SU-DHL-6 (cell line): Measurements from ENCODE around the gene SLC4A1.

Experiments used
- EZH2phosphoT487 ChIP-seq: fragments of 200-600 bp; sonication (generic), shearing (Covaris generic); conservative IDR thresholded peaks from 2 replicates; pipeline ENCODE4 v1.6.1; 2018; ENCODE audit warnings: mild to moderate bottlenecking, antibody characterized with exemption, low read length, moderate library complexity, mixed read lengths
- TF ChIP-seq, protein P1 (sequence below): fragments of 200-600 bp; sonication (generic); IDR thresholded peaks from one replicate; pipeline ENCODE4 v1.5.1; 2017; ENCODE audit warnings: antibody characterized with exemption, mild to moderate bottlenecking, low read length, moderate library complexity; ENCODE audit not compliant: insufficient read depth, poor library complexity, severe bottlenecking

DNA sequence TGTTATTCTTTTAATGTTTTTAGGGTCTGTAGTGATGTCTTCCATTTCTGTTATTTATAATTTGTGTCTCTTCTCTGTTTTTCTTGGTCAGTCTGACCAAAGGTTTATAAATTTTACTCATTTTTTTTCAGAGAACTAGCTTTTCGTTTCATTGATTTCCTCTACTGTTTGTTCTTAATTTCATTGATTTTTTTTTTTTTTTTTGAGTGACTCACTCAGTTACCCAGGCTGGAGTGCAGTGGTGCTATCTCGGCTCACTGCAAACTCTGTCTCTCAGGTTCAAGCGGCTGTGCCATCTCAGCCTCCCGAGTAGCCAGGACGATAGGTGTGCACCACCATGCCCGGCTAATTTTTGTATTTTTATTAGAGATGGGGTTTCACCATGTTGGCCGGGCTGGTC, 35.9 kb downstream of the SLC4A1 start:
- no peak for TF ChIP-seq EZH2phosphoT487
- TF ChIP-seq, protein P1, sequence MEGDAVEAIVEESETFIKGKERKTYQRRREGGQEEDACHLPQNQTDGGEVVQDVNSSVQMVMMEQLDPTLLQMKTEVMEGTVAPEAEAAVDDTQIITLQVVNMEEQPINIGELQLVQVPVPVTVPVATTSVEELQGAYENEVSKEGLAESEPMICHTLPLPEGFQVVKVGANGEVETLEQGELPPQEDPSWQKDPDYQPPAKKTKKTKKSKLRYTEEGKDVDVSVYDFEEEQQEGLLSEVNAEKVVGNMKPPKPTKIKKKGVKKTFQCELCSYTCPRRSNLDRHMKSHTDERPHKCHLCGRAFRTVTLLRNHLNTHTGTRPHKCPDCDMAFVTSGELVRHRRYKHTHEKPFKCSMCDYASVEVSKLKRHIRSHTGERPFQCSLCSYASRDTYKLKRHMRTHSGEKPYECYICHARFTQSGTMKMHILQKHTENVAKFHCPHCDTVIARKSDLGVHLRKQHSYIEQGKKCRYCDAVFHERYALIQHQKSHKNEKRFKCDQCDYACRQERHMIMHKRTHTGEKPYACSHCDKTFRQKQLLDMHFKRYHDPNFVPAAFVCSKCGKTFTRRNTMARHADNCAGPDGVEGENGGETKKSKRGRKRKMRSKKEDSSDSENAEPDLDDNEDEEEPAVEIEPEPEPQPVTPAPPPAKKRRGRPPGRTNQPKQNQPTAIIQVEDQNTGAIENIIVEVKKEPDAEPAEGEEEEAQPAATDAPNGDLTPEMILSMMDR, result no peak
